GM06990 (cell line): ENCODE measurements around the gene NOL3.

ENCODE experiments used
- DNase-seq: peaks from one replicate; pipeline ENCODE4 v3.0.0-alpha.2; 2011; ENCODE audit not compliant: insufficient read length; ENCODE audit errors: extremely low read depth
- H3K27me3 ChIP-seq: replicated peaks from 2 replicates; pipeline ENCODE4 v1.6.0; 2011; ENCODE audit warnings: low read length; ENCODE audit not compliant: control insufficient read depth, insufficient read depth
- H3K36me3 ChIP-seq: 2 replicates; pipeline ENCODE4 v1.5.1; 2011; ENCODE audit warnings: low read length; ENCODE audit not compliant: control insufficient read depth, insufficient read depth
- H3K4me3 ChIP-seq: replicated peaks from 2 replicates; pipeline ENCODE4 v1.5.1; 2011; ENCODE audit warnings: low read depth, mild to moderate bottlenecking, control low read depth, low read length
- TF ChIP-seq, protein P1 (sequence below): IDR thresholded peaks from 2 replicates; pipeline ENCODE4 v1.5.1; 2011; ENCODE audit warnings: low read length, control low read depth, mild to moderate bottlenecking, inconsistent platforms; ENCODE audit not compliant: insufficient read depth, poor library complexity, severe bottlenecking

The NOL3 gene

DNA sequence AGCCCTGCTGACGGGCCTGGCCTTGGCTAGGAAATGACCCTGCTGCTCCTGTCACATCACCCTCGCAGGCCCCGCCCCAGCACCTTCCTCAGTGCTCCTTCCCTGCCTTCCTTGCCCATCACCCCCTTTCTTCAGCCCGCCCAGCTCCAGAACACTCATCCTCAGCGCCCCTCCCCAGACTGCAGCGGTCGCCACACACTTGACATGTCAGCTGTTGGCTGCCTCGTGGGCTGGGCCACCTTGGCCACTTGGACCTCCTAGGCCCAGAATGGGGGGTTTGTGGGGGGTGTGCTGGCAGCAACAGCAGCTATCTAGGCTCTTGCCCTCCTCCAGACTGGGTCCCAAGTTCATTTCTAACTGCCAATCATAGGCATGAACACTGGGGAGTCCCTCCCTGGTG lies 39.2 kb downstream of the NOL3 start:
- no peak for DNase-seq
- Histone ChIP-seq H3K27me3 (no peaks in the 10 kb centered on the region), H3K36me3 (peaks cover 4% of the 10 kb centered on the region), H3K4me3 (no peak overlapping the region)
- TF ChIP-seq, protein P1, sequence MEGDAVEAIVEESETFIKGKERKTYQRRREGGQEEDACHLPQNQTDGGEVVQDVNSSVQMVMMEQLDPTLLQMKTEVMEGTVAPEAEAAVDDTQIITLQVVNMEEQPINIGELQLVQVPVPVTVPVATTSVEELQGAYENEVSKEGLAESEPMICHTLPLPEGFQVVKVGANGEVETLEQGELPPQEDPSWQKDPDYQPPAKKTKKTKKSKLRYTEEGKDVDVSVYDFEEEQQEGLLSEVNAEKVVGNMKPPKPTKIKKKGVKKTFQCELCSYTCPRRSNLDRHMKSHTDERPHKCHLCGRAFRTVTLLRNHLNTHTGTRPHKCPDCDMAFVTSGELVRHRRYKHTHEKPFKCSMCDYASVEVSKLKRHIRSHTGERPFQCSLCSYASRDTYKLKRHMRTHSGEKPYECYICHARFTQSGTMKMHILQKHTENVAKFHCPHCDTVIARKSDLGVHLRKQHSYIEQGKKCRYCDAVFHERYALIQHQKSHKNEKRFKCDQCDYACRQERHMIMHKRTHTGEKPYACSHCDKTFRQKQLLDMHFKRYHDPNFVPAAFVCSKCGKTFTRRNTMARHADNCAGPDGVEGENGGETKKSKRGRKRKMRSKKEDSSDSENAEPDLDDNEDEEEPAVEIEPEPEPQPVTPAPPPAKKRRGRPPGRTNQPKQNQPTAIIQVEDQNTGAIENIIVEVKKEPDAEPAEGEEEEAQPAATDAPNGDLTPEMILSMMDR, result no peak

DNA sequence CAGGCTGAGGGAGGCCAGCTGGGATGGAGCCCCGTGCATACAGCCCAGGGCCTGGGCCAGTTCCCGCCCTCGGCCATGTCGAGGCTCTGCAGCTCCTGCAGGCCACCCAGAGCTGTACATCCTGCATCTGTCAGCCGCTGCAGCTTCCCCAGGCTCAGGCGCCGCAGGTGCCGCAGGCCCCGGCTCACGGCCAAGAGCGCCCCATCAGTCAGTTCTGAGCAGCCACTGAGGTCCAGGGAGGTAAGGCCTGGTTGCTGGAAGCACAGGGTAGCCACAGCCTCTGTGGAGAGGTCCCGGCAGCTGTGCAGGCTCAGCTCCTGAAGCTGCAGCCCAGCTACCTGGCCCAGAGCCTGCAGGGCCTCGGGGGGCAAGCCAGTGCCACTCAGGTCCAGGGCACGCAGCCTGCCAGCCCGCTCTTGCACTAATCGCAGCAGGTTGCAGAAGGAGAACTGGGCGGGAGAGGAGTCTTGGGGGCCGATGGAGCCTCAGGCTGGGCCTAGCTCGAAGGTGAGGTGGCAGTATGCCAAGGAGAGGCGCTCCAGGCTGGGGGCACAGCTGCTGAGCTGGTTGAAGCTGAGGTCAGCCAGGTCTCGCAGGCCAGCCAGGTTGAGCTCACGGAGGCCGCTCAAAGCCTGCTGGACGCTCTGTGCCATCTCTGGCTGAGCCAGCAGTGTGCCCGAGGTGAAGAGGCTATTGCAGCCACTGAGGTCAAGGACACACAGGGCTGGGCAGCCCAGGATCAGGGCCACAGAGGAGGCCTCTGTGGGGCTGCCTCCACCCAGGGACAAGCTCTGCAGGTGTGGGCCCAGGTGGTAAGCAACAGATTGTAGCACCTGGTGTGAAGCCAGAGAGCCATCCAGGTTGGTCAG lies 40.0 kb downstream of the NOL3 start:
- Histone ChIP-seq H3K36me3 (peaks cover 4% of the 10 kb centered on the region), H3K4me3 (no peak overlapping the region), H3K27me3 (no peaks in the 10 kb centered on the region)
- TF ChIP-seq, protein P1, result no peak
- DNase-seq, result no peak

DNA sequence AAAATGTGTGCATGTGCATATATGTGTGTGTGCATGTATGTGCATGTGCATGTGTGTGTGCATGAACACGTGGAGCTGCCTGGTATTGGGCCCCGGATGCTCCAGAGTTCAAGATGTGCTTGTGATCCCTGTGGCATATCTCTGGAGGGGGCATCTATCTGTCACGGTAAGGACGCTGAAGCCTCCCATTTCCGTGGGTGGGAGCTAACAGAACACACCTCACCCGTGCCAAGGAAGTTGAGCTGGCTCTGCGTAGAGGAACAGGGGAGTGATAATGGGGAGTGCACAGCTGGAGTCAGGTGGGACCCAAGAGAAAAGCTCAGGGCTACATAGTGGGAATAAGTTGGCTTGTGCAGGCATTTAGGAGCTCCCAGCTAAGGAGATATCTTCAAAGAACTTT lies 41.3 kb downstream of the NOL3 start:
- Histone ChIP-seq H3K27me3 (no peaks in the 10 kb centered on the region), H3K36me3 (peaks cover under 1% of the 10 kb centered on the region; the same call in 1 of the 2 replicates), H3K4me3 (no peak overlapping the region)
- no peak for DNase-seq
- TF ChIP-seq, protein P1, result no peak

DNA sequence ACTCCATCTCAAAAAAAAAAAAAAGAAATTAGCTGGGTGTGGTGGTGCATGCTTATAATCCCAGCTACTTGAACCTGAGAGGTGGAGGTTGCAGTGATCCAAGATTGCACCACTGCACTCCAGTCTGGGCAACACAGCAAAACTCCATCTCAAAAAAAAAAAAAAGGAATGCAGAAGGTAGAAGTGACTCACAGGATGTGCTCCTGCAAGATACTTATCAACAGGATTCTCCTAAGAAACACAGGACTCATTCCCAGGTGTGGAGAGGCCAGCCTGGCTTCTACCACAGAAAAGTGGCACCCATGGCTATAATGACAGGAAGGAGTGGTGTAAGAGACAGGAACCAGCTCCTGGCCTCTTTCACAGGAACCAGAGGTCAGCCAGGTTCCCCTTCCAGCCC lies 42.4 kb downstream of the NOL3 start:
- Histone ChIP-seq H3K27me3 (no peaks in the 10 kb centered on the region), H3K4me3 (no peak overlapping the region), H3K36me3 (no peaks in the 10 kb centered on the region; the same call in 1 of the 2 replicates)
- TF ChIP-seq, protein P1, result no peak
- no peak for DNase-seq

DNA sequence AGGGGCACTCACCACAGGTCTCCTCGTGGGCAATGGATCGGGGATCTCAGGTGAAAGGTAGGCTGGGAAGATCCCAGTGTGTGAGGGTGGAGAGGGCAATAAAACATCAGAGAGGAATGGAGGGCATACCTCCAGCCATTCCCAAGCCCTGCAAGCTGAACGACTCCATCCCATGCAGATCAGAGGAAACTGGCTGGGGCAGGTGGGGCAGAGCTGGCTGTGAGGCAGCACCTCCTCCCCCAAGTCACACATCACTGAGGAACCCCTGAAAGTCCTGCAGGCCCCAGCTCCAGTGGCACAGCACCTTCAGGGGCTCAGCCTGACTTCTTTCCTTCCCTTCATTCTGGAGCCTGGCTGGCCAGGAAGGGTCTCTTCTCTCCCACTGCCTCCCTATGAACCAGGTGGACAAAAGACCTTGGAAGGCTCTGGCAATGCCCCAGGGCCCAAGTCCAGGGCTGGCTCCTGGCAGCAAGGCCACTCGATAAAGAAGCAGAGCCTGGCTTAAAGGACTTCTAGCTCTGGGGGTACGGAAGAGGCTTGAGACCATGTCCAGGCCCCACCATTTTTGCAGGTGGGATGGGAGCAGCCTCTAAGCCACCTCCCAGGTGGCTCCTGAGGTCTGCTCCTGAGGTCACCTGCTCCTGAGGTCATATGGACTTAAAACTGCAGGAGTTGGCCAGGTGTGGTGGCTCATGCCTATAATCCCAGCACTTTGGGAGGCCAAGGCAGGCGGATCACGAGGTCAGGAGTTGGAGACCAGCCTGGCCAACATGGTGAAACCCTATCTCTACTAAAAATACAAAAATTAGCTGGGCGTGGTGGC lies 43.1 kb downstream of the NOL3 start:
- Histone ChIP-seq H3K27me3 (no peaks in the 10 kb centered on the region), H3K36me3 (no peaks in the 10 kb centered on the region; the same call in 1 of the 2 replicates), H3K4me3 (no peak overlapping the region)
- TF ChIP-seq, protein P1, result no peak
- no peak for DNase-seq
